A673 (cell line): ENCODE measurements around the gene CLPSL2. TPM values are rescaled to one million over a fixed set of nuclear protein-coding genes. Genes with fewer than 3 reads are reported as not detected.

Experiments used
- BruUV-seq: library from RNA; stranded (reverse); fragments of 400-500 nt; replicated peaks from 2 replicates; lab custom pipeline; 2021; lab: Mats Ljungman, UMichigan
- CTCF ChIA-PET: fragments of 300-600 bp; sonication (Branson Sonifier 250); formaldehyde crosslinking; loops from one replicate; lab custom pipeline; 2022; ENCODE audit warnings: antibody characterized with exemption; lab: Charles Lee
- POLR2A ChIA-PET: fragments of 300-600 bp; sonication (Branson Sonifier 250); formaldehyde crosslinking; loops from one replicate; lab custom pipeline; 2022; ENCODE audit warnings: antibody characterized with exemption; ENCODE audit not compliant: low non-redundant PET; lab: Charles Lee
- DNase-seq: peaks from one replicate; pipeline ENCODE4 v3.0.0-alpha.2; 2015; ENCODE audit warnings: low spot score
- H3K27ac ChIP-seq: fragments of 200-600 bp; sonication (generic); 2 replicates; pipeline ENCODE4 v1.5.1; 2016; ENCODE audit warnings: mixed run types, low read depth, mild to moderate bottlenecking, mixed read lengths, antibody characterized with exemption, low read length; ENCODE audit not compliant: poor library complexity, severe bottlenecking
- H3K27me3 ChIP-seq: fragments of 200-600 bp; sonication (generic); replicated peaks from 2 replicates; pipeline ENCODE4 v1.6.1; 2017; ENCODE audit warnings: mixed run types, low read depth, mild to moderate bottlenecking, mixed read lengths, antibody characterized with exemption, low read length; ENCODE audit not compliant: insufficient read depth, poor library complexity
- H3K36me3 ChIP-seq: fragments of 200-600 bp; sonication (generic); 2 replicates; pipeline ENCODE4 v1.6.1; 2016; ENCODE audit warnings: mixed run types, mild to moderate bottlenecking, mixed read lengths, antibody characterized with exemption, low read length; ENCODE audit not compliant: insufficient read depth, poor library complexity, severe bottlenecking
- H3K4me1 ChIP-seq: fragments of 200-600 bp; sonication (generic); 2 replicates; pipeline ENCODE4 v1.6.1; 2017; ENCODE audit warnings: mixed run types, mild to moderate bottlenecking, mixed read lengths, antibody characterized with exemption, low read length; ENCODE audit not compliant: insufficient read depth, poor library complexity, severe bottlenecking
- H3K4me3 ChIP-seq: fragments of 200-600 bp; sonication (generic); 2 replicates; pipeline ENCODE4 v1.5.1; 2016; ENCODE audit warnings: low read depth, mixed run types, mild to moderate bottlenecking, mixed read lengths, low read length; ENCODE audit not compliant: poor library complexity, severe bottlenecking
- H3K9me3 ChIP-seq: fragments of 200-600 bp; sonication (generic); 2 replicates; pipeline ENCODE4 v1.6.1; 2016; ENCODE audit warnings: mixed run types, low read depth, mild to moderate bottlenecking, mixed read lengths, antibody characterized with exemption, low read length; ENCODE audit not compliant: poor library complexity, severe bottlenecking
- CTCF ChIP-seq: fragments of 300-800, 200-600 bp; sonication (generic); conservative IDR thresholded peaks from 2 replicates; pipeline ENCODE4 v1.5.1; 2017; ENCODE audit warnings: low read depth, mild to moderate bottlenecking, antibody characterized with exemption, low read length, moderate library complexity, mixed read lengths
- EZH2 ChIP-seq: fragments of 200-600 bp; sonication (generic); IDR thresholded peaks from 2 replicates; pipeline ENCODE4 v1.6.1; 2017; ENCODE audit warnings: borderline replicate concordance, low read depth, mild to moderate bottlenecking, mixed read lengths, antibody characterized with exemption, low read length; ENCODE audit not compliant: poor library complexity, severe bottlenecking
- intact Hi-C: fragments of 100-400 bp; cut with micrococcal nuclease; formaldehyde crosslinking; loops from one replicate; pipeline ENCODE4 v1.10.0; 2022; ENCODE audit not compliant: unreplicated experiment
- total RNA-seq: library from RNA; stranded (reverse); gene quantifications from 2 replicates; pipeline ENCODE4 v1.2.3, GENCODE V29; 2021

Gene CLPSL2
- total RNA-seq, 1 experiment from 2014 or later: not detected

- ChIA-PET CTCF (interaction anchor here (0.9 kb wide), 1 partner anchor 226 kb away, joined by 7 read pairs; no protein-coding TSS in a partner anchor), POLR2A (interaction anchor here (0.5 kb wide), 1 partner anchor 116 kb away, joined by 6 read pairs; no protein-coding TSS in a partner anchor)
- H3K4me3 ChIP-seq: no peak overlapping the region
- intact Hi-C loops: no loop called here
- BruUV-seq: no TSS peak
- no peak overlapping the region for H3K27ac ChIP-seq
- TF ChIP-seq CTCF (no peak), EZH2 (no peak)
- no peaks in the 10 kb centered on the region for H3K9me3 ChIP-seq
- no peaks in the 10 kb centered on the region for H3K4me1 ChIP-seq
- no peak for DNase-seq
- no peaks in the 10 kb centered on the region for H3K36me3 ChIP-seq
- peaks cover 14% of the 10 kb centered on the region for H3K27me3 ChIP-seq
Measured at GRCh38 chr6:35774116-35774794, 2.1 kb upstream of the CLPSL2 start.

GRCh38 chr6:35775031-35775430 lies 1.4 kb upstream of the CLPSL2 start:
- Histone ChIP-seq H3K27ac (no peak overlapping the region), H3K9me3 (no peaks in the 10 kb centered on the region), H3K4me3 (no peak overlapping the region), H3K4me1 (no peaks in the 10 kb centered on the region), H3K27me3 (peaks cover 14% of the 10 kb centered on the region), H3K36me3 (no peaks in the 10 kb centered on the region)
- ChIA-PET POLR2A (no interaction called here), CTCF (interaction anchor here (0.9 kb wide), 1 partner anchor 227 kb away, joined by 7 read pairs; no protein-coding TSS in a partner anchor)
- TF ChIP-seq CTCF (no peak), EZH2 (no peak)
- no TSS peak for BruUV-seq
- no peak for DNase-seq
- intact Hi-C loops: no loop called here

GRCh38 chr6:35777356-35778102 lies 1.1 kb downstream of the CLPSL2 start:
- intact Hi-C loops: no loop called here
- CTCF ChIA-PET: no interaction called here
- no peaks in the 10 kb centered on the region for H3K4me1 ChIP-seq
- no peak for DNase-seq
- no peaks in the 10 kb centered on the region for H3K9me3 ChIP-seq
- no TSS peak for BruUV-seq
- peaks cover 14% of the 10 kb centered on the region for H3K27me3 ChIP-seq
- H3K4me3 ChIP-seq: no peak overlapping the region
- POLR2A ChIA-PET: no interaction called here
- H3K36me3 ChIP-seq: no peaks in the 10 kb centered on the region
- TF ChIP-seq EZH2 (no peak), CTCF (no peak)
- H3K27ac ChIP-seq: no peak overlapping the region
